GM12872 (cell line): Measurements from ENCODE around the gene UBE2I.

Experiments
- CTCF ChIP-seq: IDR thresholded peaks from 3 replicates; pipeline ENCODE4 v1.5.1; 2011; ENCODE audit warnings: low read depth, mild to moderate bottlenecking, low read length, moderate library complexity; ENCODE audit not compliant: insufficient read depth

UBE2I gene

DNA sequence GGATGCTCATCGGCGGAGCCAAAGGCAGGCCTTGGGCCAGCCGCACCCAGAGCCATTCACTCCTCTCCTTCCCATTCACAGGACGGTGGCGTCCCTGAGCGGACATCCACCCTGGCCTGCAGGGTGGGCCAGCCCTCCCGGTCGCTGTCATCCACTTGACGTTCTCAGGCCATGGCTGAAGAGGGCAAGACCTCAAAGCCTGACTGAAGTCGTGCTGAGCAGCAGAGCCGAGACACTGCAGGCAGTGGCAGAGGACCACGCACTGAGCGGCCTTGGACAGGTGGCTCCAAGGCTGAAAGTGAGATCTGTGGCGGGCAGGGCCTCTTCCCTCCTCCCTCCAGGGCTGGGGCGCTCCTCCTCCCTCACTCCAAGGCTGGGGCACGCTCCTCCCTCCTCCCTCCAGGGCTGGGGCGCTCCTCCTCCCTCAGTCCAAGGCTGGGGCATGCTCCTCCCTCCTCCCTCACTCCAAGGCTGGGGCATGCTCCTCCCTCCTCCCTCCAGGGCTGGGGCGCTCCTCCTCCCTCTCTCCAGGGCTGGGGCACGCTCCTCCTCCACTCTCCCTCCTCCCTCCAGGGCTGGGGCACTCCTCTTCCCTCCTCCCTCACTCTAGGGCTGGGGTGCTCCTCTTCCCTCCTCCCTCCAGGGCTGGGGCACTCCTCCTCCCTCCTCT is 66.4 kb downstream of the UBE2I start:
- no peak for TF ChIP-seq CTCF
